Body of pancreas (tissue), 4 donors: ENCODE measurements around the gene IKZF3.

ENCODE experiments used
- CTCF ChIP-seq, 7 experiments: fragments of 450-650 bp in 4 of 7; fragments of 200-600 bp in 3 of 7; sonication (generic) in 3 of 7; IDR thresholded peaks; one replicate each; pipeline ENCODE4 v1.5.1; 2016 to 2019; ENCODE audit warnings: antibody characterized with exemption in 7 of 7
- POLR2A ChIP-seq, 3 donors: fragments of 450-650 bp; IDR thresholded peaks; one replicate each; pipeline ENCODE4 v1.6.1; 2016; ENCODE audit warnings: antibody characterized with exemption in 3 of 3, mild to moderate bottlenecking in 2 of 3

DNA sequence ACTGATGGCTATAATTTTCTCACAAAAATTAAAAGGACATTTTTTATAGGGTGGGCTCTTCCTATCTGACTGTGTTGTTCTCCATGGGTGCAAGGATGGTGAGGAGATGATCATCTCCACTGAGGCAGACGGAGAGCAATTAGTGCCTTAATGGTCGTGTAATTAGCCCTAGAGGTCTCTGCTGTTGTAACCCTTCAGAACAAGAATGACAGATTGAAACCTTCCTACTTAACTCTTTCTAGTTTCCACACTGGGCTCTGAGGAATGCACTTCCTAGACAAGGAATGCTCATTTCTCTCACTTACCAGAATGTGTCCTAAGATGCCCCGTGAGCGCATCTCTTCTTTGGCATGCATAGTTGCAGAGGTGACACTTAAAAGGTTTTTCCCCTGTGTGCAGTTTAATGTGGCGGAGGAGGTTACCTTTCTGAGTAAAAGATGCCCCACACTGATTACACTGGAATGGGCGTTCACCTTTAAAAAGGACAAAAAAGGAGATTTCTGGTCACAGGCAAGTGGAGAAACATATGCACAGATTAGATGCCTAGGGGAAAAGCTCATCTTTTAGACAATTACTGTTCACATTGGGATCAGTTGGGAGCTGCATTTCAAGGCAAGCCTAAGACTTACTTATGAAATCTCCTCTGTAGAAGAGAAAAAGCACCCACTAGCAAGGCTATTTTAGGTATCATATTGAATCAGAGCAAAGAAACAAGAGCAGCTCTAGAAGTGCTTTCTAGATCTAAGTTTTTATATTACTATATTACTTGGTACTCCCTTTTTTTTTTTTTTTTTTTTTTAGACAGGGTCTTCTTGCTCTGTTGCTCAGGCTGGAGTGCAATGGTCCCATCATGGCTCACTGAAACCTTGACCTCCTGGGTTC lies 72.8 kb downstream of the IKZF3 start:
- TF ChIP-seq CTCF (IDR thresholded peaks at IDR 0.05): no peak
- no peak for TF ChIP-seq POLR2A (IDR thresholded peaks at IDR 0.05)
